ENCODE data around the gene SLC6A3. TPM values are rescaled to one million over a fixed set of nuclear protein-coding genes. Genes with fewer than 3 reads are reported as not detected.

The SLC6A3 gene
- total RNA-seq, 2 donors from 2014 or later = 0.16 TPM; not detected in 1

GRCh38 chr5:1346627-1347440 lies 98.4 kb downstream of the SLC6A3 start:
- Histone ChIP-seq H3K27me3 (no peaks in the 10 kb centered on the region), H3K36me3 (peaks cover 6% of the 10 kb centered on the region), H3K4me3 (no peak overlapping the region), H3K9me3 (no peaks in the 10 kb centered on the region), H3K27ac (no peak overlapping the region), H3K4me1 (peaks cover 0 to 25% of the 10 kb centered on the region in 2 donors)
- TF ChIP-seq, protein P1, sequence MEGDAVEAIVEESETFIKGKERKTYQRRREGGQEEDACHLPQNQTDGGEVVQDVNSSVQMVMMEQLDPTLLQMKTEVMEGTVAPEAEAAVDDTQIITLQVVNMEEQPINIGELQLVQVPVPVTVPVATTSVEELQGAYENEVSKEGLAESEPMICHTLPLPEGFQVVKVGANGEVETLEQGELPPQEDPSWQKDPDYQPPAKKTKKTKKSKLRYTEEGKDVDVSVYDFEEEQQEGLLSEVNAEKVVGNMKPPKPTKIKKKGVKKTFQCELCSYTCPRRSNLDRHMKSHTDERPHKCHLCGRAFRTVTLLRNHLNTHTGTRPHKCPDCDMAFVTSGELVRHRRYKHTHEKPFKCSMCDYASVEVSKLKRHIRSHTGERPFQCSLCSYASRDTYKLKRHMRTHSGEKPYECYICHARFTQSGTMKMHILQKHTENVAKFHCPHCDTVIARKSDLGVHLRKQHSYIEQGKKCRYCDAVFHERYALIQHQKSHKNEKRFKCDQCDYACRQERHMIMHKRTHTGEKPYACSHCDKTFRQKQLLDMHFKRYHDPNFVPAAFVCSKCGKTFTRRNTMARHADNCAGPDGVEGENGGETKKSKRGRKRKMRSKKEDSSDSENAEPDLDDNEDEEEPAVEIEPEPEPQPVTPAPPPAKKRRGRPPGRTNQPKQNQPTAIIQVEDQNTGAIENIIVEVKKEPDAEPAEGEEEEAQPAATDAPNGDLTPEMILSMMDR (IDR thresholded peaks at IDR 0.05) = no peak
- no peak for DNase-seq (ENCODE audit: low spot score)

- Histone ChIP-seq H3K36me3 (peaks cover 14% of the 10 kb centered on the region), H3K4me1 (peaks cover 0 to 25% of the 10 kb centered on the region in 2 donors), H3K27me3 (no peaks in the 10 kb centered on the region), H3K27ac (peak overlapping the region; percentile 90 to 92), H3K4me3 (peak overlapping the region; percentile 89 to 95), H3K9me3 (no peaks in the 10 kb centered on the region)
- no peak for DNase-seq (ENCODE audit: low spot score)
- TF ChIP-seq, protein P1 (IDR thresholded peaks at IDR 0.05) = no peak
Observed at GRCh38 chr5:1345876-1346626, 99.2 kb downstream of the SLC6A3 start.

GRCh38 chr5:1344975-1345838 lies 100.0 kb downstream of the SLC6A3 start, which contains the start of gene CLPTM1L:
CLPTM1L (minus strand) TSS chr5:1345099; CDS start chr5:1344841, 258 bp downstream.
- Histone ChIP-seq H3K36me3 (peaks cover 22% of the 10 kb centered on the region), H3K27ac (peak within 1 kb of the TSS; percentile 90 to 92), H3K9me3 (no peaks in the 10 kb centered on the region), H3K27me3 (no peaks in the 10 kb centered on the region), H3K4me3 (peak within 1 kb of the TSS; percentile 89 to 96), H3K4me1 (peaks cover 0 to 25% of the 10 kb centered on the region in 2 donors)
- TF ChIP-seq, protein P1 (IDR thresholded peaks at IDR 0.05) = no peak
- peak; percentile 73 for DNase-seq (ENCODE audit: low spot score)

DNA sequence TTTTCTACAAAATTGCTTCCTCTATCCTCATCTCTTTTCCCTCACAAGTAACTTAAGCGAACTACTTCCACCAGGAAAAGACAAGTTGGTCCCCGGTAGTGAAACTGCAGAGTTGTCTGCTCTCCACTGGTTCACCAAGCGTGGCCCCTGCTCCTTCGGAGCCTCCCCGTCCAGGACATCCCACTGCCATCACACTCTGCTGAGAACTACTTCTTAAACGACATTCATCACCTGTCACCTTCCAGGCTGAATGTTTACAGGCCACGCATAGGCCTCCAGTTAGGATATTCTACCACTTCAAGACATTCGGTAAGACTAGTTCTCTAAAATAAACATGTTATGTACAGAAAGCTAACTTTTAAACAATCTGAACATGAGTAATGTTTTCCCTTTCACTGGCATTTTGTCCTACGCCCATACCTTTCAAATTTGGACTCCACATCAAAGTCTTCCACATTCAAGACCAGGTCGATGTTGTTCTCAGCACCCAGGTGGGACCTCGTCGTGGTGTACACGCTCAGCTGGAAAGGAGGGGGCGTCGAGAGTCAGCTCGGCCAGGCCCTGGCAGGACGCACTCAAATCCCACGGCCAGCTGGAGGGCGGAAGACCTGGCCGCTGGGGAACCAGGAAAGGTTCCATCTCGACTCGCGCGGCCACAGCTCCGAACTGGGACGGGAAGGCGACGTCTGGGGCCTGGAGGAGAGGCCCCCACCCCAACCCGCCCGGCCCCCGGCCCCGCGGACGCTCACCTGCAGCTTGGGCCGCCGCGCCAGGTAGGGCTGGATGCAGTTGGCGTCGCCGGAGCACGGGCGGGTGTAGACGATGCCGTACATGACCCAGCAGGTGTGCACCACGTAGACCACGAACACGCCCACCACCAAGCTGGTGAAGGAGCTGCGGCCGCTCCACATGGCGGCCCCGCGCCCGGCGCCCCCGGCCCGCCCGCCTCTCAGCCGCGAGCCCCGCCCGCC lies 101.0 kb downstream of the SLC6A3 start:
- TF ChIP-seq, protein P1 (IDR thresholded peaks at IDR 0.05) = no peak
- Histone ChIP-seq H3K9me3 (no peaks in the 10 kb centered on the region), H3K27ac (peak overlapping the region; percentile 23 to 53), H3K4me1 (peaks cover 0 to 25% of the 10 kb centered on the region in 2 donors), H3K4me3 (peak overlapping the region; percentile 89 to 96), H3K27me3 (no peaks in the 10 kb centered on the region), H3K36me3 (peaks cover 30% of the 10 kb centered on the region)
- no peak for DNase-seq (ENCODE audit: low spot score)

Measured in right atrium auricular region (tissue), 2 donors.